NCI-H345 (cell line): ENCODE measurements around the gene PRKN.

ENCODE experiments used
- DNase-seq: peaks from one replicate; lab custom pipeline; 2025; lab: John Stamatoyannopoulos, UW

The PRKN gene

DNA sequence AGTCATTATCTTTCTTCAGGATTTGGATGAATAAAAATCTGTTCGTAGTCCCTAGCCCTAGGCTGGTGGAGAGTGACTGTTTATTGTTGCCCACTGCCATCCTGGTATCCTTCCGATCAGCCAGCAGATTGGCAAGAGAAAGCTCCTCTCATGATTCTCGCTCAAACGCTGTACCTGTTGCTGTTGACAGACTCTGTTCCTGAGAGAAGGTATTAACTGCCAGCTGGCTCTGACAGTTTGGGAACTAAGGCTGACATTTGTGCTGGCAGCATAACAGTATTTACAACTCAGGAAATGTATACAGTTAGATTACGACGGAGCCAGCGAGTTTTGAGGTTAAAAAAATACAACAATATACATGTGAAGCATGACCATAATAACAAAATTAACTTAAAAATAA, 674.5 kb downstream of the PRKN start:
- no peak for DNase-seq

DNA sequence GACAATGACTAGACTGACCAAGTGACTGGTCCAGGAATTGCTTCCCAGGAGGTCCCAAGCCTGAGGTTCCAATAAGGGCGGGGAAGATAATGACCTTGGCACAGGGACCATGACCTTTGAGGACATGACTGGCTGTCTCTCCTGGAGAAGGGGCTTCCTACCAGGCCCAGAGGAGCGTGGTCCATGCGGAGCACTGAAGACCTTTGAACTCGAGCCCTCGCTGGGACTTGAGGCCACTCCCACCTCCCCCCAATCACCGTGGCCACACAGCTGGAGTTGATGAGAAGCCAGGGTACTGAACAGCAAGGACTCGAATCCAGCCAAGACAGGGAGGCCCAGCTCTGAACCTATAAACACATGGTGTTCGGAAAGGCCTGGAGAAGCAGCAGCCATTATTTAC, 677.0 kb downstream of the PRKN start:
- no peak for DNase-seq

DNA sequence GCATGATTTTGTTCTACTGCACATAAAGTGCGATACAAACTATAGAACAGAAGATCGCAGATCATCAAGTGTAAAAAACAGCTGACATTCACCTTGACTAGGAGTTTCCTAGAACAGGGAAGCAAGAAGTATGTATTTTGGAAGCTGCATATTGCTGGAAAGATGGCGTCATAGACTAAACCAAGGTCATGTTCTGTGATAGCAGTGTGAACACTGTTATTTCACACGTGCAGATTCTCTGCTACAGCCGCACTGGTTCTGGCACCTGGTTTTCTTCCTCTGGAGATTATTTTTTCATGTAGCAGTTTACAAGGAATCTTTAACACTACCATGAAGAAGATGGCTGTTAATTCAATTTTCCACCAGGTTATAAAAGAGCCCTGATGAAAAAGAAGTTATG, 681.2 kb downstream of the PRKN start:
- no peak for DNase-seq

DNA sequence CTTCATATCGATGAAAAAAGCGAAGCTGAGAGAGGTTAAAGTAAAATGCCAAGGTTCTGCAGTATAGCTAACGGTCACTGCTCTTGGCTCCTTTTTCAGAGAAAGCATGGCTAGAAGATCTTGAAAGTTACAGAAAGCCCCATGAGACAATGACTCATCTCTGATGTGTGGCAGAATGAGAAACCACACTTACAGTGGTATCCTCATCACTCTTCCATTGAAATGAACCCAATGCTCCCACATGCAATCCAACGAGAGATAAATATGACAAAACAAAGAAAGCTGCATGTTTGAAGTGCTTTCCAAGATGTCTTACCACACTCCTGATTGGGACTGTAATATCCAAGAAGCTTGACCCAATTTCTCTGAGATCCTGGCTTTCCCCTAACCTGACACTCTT, 694.9 kb downstream of the PRKN start:
- DNase-seq: no peak

DNA sequence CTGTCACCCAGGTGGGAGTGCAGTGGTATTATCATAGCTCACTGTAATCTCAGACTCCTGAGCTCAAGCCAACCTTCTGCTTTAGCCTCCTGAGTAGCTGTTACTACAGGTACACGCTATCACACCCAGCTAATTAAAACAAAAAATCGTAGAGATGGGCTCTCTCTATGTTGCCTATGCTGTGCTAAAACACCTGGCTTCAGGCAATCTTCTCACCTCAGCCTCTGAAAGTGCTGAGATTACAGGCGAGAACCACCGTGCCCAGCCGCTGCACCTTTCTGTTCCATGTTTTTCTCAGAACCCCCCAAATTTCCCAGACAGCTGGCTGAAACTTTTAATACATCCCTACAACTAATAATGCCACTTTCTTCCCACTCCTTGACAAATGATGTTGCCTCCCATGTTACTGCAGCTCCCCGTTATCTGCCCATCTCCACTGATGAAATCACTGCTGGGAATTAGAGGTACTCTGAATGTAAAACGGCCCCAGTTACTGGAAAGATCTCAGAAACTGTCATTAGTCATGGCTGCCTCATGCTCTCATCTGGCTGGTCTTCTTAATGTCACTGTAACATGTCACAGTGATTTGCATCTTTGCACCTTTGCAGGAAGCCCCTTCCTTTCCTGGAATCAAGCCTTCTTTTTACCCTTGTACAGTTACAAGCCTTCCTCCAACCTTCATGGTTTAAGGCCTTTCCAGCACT, 697.5 kb downstream of the PRKN start:
- no peak for DNase-seq

DNA sequence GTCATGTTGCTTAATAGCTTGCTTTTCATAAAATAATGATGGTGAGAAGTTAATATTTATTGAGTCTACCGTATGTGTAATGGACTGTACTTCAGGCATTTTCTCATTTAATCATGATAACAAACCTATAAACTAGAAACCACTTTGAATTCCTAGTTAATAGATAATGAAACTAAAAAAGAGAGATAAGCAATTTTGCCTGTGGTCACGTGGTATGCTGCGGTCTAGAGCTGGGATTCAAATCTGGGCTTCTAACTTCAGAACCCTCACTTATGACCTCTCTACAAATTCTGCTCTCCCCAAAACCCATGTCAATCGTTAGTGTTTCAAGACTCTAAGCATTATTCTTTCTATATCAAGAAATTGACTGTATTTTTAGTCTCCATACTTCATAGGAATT, 700.7 kb downstream of the PRKN start:
- no peak for DNase-seq

DNA sequence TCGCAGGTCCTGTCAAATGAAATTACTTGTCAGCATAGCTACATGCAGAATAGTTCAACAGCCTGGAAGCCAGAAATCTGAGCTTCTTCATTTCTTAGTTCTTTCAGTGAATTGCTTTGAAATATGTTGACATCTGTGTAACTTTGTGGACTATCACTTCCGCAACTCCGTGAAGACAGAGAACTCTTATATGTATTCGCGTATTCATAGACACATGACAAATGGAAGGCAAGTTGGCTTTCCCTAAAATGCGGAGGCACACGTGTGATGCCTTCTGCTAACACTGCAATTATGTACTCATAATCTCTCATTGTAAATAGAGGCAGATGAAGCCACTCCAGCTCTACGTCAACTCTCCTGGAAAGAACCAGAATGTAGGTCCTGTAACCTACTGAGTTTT, 701.5 kb downstream of the PRKN start:
- DNase-seq: no peak

DNA sequence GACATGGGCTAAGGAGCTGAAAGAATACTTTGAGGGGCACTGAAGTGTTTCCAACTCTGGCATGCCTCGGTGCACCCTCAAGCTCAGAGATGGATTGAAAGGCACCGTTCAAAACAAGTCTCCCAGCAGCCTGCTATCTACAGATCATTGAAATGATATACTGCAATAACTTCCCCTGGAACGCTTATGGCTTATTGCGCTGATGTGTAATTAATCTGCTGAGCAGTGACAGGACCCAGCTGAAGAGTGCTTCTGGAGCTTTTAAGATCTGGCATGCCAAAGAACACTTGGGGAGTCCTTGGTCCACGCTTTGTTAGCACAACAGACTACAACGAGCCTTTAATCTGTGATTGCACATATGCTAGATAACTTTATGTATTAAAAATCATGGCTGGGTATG, 708.2 kb downstream of the PRKN start:
- DNase-seq: no peak

DNA sequence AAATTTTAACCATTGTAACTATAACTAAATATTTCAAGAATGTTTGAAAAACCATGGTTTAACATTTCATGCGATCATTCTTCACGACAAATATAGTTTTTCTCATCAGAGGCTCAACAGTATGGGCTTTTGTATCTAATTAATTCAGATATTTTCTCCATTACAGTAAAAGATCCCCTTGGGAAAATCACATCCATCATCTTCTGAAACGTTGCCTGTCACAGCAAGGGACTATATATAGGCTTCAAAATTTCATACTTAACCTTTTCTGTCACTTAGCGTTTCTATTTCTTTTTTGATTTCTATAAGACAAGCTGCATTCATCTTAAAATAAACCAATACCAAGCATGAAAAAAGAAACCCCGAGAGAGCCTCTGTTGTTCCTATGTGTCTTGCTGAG, 710.0 kb downstream of the PRKN start:
- no peak for DNase-seq

DNA sequence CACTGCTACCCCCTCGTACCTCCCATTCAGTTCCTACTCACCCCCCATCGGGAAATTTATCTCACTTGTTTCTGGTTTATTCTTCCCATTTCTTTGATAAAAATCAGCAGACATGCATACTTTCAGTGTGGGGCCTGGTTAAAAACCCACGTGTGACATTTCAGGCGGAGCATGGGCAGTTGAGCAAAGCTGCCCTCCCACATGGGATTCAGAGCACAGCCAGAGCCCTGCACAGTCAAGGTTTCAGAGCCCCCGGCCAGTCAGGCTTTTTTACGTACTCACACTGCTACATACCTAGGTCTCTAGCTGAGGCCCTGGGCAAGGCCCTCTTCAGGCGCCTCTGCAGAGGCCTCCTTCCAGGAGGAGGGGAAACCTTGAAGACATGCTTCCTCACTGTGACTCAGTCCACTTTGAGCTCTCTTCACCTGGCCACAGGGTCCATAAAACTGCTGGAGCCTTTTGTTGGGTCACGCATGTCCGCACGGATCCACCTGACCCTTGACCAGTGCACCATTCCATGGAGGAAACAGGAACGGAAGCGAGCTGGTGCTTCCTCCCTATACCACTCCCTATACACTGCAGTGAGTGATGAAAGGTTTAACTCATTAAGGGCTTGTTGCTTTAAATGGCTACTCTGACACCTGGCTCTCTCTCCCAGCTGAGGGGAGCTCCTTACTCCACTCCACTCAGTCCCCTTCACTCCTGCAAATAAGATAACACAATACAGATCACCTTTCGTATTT, 713.3 kb downstream of the PRKN start:
- no peak for DNase-seq

DNA sequence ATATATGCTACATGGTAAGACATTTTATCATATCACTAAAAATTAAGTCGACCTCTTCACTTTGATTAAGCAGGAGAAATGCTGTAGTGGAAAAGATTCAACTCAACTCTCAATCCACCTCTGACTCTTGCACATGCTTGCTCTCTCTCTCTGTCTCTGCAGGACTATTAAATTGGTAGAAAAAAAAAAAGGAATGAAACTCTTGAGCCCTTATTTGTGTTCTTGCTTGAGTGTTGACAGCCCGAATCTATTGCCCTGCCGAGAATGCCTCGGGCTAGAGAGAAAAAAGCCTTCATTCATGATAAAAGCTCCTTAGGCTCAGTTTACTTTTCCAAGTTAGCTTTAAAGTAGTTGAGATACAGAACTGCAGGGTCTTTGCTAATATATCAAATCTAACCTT, 722.2 kb downstream of the PRKN start:
- DNase-seq: no peak

DNA sequence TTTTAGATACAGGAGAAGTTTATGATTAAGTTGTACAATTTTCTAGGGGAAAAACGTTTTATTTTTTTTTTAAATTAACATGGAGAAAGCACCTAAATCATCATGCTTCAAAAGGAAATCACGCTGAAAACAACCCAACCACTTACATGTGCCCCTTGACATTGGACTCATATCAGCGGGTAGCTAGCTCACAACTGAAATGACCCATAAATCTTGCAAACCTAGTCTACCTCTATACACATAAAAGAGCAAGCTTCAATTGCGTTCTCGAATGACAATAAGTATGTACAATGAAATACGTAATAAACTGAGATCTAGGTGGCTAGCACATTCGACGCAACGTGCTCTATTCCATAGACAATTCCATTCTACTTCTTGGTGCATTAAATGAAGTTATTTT, 730.8 kb downstream of the PRKN start:
- no peak for DNase-seq

DNA sequence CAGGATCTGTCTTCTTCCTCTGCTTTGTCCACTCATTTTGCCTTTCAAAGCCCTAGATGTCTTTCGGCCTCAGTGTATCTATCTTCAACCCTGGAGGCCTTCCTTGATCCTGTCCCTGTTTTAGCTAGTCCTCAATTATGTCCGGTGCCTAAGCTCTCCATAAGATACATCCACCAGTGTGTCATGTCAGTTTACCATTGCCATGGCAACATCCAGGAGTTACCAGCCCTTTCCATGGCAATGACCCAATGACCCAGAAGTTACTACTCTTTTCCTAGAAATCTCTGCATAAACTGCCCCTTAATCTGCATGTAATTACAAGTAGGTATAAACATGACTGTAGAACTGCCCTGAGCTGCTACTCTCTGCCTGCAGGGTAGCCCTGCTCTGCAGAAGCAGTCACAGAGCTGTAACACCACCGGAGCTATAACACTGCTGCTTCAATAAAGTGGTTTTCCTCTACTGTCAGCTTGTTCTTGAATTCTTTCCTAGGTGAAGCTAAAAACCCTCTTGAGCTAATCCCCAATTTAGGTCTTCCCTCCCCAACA, 741.6 kb downstream of the PRKN start:
- DNase-seq: no peak

DNA sequence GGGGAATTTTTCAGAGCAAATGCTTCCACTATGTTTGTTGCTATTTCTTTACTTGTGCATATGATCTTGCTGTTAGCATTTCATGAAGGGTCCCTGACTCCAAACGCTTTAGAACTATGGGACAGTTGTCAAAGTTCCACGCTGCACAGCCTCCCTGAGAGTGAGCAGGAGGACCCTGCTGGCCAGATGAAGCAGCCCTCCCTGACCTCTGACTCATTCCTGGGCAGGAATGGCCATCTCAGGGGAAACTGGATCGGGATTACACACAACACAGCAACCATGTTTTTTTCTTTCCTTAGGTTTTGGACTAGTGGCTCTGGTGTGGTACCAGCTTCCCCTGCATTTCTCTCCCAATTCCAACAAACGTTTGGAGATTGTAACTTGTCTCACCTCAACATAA, 742.9 kb downstream of the PRKN start:
- no peak for DNase-seq

DNA sequence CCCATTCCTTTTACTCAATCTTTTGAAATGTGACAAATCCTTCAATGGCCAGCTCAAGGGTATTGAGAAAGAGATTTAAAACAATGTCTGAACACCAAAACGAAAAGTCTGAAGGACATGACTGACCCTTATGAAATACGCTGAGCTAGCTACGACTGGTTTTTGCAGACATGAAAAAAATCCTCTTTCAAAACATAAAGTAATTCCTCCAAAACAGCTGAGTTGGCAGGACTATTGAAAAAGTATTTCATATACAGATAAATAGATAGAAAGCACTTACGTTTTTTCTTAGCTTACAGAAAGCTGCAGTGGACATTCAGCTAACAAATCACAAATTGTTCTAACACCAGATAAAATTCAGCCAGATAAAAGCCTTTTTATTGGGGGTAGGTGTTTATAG, 751.0 kb downstream of the PRKN start:
- DNase-seq: no peak

DNA sequence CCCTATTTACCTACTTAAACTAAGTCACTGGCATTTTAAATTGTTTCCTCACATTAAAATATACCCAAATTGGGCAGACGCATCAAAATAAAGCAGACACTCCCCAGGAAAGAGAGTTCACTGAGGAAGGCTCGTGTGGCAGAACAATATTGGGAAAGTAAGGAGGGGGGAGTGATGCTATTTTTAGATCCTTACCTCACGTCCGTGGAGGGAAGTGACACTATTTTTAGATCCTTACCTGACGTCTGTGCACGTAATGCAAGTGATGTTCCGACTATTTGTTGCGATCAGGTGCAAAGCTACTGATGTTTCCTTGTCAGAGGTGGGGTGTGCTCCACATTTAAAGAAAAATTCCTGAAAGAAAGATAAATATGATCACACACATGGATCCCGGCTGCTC, 754.5 kb downstream of the PRKN start:
- no peak for DNase-seq

DNA sequence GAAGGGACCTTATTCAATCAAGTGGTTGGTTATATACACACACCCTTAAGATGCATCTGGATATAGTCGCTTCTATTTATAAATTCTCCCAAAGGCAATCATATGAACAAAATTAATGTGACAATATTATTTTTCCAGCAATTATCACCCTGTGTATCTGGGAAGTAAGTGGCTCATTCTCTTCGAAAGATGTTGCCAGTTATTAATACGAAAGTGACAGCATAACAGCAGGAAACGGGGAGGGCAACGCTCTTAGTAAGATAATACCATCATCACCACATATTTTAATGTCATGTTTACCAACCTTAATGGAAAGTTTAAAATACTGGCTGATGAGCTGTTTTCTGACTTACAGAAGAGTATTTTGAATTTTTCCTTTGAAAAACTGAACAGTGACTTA, 756.5 kb downstream of the PRKN start:
- no peak for DNase-seq

DNA sequence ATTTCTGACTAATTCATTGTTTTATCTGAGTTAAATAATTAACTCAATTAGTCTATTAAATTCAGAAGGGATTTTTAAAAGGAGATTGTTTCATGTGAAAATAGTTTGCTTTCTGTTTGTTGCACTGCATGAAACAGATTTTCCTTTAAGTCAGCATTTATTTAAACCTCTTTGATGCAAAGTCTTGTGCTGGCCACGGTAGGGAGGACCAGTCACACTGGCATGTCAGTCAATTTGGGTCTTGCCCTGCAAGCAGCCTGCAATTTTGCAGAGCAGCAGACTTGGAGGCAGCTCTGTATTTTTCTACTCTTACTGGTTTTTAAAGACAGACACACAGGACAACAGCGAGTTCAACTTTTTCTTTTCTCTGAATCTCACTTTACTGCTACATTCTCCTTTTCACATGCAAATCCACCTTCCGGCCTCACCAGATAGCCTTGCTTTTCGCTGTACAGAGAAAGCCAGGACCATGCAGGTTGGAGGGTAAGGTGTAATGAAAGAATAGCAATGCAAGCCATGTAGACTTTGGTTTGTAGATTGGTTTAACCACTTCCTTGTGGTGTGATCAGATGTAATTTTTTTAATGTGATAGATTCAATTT, 763.8 kb downstream of the PRKN start:
- no peak for DNase-seq

DNA sequence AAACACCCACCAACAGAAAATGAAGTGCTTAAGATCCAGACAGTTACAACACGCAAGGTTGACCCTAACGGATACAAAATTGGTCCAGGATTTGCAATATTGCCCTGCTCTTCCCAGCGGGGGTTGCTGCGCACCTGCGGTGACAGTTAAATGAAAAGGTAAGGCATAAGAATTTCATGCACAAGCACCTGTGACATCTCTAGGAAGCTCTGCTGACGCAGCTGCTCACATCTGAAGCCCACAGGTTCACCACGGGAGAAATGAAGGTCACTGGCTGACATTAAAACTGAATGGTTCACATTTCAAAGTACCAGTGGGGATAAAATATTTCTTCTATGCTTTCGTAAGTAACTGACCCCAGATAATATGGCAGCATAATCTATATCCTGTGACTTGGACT, 764.4 kb downstream of the PRKN start:
- DNase-seq: no peak

DNA sequence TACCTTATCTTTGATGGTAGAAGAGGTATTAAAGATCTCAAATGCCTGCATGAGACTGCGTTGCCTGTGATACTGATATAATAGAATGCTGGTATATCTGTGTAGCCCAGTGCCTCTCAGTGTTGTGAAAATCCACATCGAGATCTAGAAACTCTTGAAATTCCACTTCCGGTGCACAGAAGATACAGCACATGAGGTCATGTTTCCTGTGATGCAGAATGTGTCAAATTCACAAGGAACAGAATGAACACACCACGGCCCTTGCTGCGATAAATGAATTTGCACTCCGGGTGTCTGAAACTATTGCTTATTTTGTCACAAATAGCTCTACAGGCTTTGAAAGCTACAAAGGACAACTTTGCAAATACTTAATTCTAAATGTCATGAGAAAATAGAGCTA, 765.8 kb downstream of the PRKN start:
- no peak for DNase-seq

DNA sequence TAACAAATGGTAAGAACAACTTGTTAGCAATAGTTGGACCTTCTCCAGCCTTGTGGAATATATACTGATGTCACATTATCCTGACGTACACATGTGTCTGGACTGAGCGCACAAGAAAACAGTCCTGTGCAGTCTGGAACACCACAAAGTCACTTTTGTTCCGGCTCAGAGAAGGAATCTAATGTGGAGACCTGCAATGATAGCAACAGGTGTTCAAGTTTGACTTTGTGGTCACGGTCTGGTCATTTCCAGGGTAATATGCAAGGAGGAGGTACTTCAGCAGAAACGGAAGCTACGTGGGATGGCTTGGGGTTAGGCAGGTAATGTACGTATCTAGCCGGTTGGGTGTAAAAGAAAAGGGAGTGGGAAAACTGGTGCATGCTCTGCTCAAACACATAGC, 766.5 kb downstream of the PRKN start:
- DNase-seq: no peak

DNA sequence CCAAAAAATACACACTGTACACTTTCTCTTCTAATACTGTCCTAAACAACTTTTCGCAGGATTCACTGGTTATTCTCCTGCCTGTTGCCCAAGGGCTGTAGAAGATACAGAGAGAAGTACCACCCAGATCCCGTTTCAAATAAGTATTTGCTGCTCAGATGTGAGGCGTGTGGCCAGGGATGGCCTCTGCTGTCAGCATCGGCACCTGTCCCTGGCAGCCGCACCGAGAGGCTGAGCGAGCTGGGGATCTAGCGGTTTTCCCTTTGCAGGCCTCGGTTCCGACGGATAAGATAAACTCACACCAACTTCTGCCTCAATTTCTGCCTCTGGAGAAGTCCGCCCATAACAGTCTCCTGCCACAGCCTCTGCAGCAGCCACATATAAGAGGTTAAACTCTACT, 768.5 kb downstream of the PRKN start:
- DNase-seq: no peak

DNA sequence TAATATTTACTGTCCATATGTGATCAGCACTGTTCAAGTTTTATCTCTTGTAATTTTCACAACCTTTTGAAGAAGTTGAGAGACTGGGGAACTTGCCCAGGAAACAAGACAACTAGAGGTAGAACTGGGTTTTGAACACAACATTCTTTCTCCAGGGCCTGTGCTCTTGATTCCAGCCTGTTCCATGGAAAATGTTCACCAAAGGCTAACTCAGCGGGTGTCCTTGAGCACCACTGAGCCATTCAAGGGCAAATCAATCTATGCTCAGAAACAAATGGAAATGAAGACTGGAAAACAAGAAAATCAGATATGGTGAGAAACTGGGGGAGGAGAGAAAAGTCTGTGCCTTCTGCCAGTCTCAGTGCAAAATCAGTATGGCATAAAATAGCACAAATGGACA, 771.5 kb downstream of the PRKN start:
- no peak for DNase-seq
